Choroid plexus epithelial cell (primary cell): ENCODE results near the gene PHTF1.

ENCODE experiments used
- DNase-seq: peaks from one replicate; pipeline ENCODE4 v3.0.0-alpha.2; 2010; ENCODE audit warnings: low read depth
- H3K4me3 ChIP-seq: 2 replicates; pipeline ENCODE4 v1.5.1; 2011; ENCODE audit warnings: low read depth, mild to moderate bottlenecking, control low read depth, low read length, moderate library complexity
- CTCF ChIP-seq: conservative IDR thresholded peaks from 2 replicates; pipeline ENCODE4 v1.5.1; 2011; ENCODE audit warnings: low read depth, mild to moderate bottlenecking, control low read depth, inconsistent platforms, low read length, moderate library complexity

The PHTF1 gene

DNA sequence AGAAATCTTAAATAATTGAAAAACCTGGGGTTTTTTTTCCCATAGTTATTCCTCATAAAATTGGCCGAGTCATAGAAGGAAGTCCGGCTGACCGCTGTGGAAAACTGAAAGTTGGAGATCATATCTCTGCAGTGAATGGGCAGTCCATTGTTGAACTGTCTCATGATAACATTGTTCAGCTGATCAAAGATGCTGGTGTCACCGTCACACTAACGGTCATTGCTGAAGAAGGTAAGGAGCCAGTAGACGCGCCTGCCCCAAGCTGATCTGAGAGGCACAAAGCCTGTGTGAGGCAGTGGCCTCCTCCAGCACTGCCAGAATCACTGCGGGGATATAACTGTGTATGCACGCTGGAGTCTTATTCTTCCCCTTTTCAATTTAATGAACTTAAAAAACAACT, 100.3 kb downstream of the PHTF1 start:
- H3K4me3 ChIP-seq, result no peak overlapping the region

DNA sequence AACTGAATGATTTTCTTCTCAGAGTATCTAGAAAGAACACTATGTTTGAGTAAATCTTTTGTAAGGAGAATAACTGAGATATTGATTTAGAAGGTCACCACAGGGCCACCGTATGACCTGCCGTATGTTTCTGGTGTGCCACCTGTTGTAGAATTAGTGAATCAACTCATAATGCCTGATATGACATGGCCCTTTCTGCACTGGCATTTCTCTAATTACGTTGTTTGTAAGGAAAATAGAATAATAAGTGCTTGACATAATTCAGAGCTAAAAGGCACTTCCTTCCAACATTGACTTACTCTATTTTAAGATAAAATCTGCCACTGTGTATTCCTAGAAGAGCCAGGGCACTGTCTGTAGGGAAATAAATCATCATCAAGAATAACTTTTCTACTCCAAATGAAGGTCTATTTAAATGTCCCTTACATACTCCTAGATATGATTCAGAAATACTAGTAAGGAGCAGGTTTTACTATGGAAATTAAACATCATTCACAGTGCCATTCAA, 101.7 kb downstream of the PHTF1 start:
- TF ChIP-seq CTCF, result no peak
- DNase-seq, result no peak
- no peak overlapping the region for H3K4me3 ChIP-seq

More for the DNA sequence above, 100.3 kb downstream of the PHTF1 start:
- DNase-seq, result no peak
- TF ChIP-seq CTCF, result no peak

- H3K4me3 ChIP-seq, result no peak overlapping the region
- TF ChIP-seq CTCF, result no peak
- DNase-seq, result no peak
These were observed 102.2 kb downstream of the PHTF1 start for GRCh38 chr1:113657126-113657525.

DNA sequence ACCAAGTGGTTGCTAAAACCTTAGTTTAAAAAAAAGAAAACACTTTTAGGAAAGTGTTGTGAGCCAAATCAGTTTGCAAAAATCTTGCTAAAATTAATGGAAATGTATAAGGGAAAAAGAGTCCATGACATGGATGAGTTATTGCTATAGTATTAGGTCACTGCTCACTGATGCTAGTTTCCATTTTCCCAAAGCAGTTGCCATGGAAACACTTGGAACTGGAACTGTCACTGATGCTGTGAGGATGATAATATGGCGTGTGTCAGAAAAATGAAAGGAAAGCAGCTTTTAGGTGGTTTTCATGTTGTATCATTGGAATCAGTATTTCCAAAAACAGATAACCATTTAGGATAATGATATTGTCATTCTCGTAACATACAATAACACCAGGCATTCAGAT, 104.4 kb downstream of the PHTF1 start:
- no peak for TF ChIP-seq CTCF
- DNase-seq, result no peak
- no peak overlapping the region for H3K4me3 ChIP-seq

- DNase-seq, result no peak
- TF ChIP-seq CTCF, result no peak
- H3K4me3 ChIP-seq, result no peak overlapping the region
These were observed 105.5 kb downstream of the PHTF1 start for GRCh38 chr1:113653741-113654140.

DNA sequence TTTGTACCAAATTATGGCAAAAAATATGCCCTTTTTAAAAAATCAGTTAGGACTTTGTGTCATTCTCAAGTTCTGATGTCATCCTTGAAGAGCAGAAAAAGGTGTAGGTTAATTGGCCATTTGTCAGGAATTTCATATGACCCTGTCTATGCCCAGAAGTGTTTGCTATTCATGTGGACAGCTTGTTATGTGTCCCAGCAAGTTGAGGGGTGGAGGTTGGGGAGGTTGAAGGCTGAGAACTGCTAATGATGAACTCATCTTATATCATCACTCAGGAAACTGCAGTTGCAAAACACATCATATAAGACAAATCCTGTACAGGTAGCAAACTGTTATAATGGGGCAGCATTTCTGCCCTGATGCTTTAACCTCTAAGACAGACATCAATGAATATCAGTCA, 106.5 kb downstream of the PHTF1 start:
- no peak overlapping the region for H3K4me3 ChIP-seq
- DNase-seq, result peak; percentile 28
- TF ChIP-seq CTCF, result no peak

DNA sequence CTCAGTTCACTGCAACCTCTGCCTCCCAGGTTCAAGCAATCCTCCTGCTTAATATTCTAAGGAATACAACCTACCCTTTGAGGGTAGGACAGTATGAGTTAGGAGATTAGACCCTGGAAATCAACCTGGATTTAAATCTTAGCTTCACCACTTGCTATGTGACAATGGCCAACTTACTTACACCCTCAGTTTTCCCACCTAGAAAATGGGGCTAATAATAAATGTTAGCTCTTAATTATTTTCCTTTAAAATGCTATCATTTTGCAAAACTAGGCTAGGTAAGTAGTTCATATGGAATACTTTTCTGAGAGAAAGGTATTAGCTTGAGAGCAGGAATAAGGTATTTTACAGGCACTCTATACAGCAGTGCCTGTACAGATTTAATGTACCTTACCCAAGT, 110.8 kb downstream of the PHTF1 start:
- no peak overlapping the region for H3K4me3 ChIP-seq
- DNase-seq, result no peak

More for the DNA sequence above, 110.8 kb downstream of the PHTF1 start:
- no peak for TF ChIP-seq CTCF
